ENCODE results near the gene HARBI1. TPM values are rescaled to one million over a fixed set of nuclear protein-coding genes. Genes with fewer than 3 reads are reported as not detected.

The HARBI1 gene
- total and polyA plus RNA-seq, 9 donors: 1.3 to 4.9 (median 2.5) TPM

GRCh38 chr11:46643986-46644385 lies 27.0 kb upstream of the HARBI1 start:
- no peak overlapping the region for H3K4me3 ChIP-seq
- intact Hi-C loops (cut with DNase I): no loop called here
- TF ChIP-seq, protein P1, sequence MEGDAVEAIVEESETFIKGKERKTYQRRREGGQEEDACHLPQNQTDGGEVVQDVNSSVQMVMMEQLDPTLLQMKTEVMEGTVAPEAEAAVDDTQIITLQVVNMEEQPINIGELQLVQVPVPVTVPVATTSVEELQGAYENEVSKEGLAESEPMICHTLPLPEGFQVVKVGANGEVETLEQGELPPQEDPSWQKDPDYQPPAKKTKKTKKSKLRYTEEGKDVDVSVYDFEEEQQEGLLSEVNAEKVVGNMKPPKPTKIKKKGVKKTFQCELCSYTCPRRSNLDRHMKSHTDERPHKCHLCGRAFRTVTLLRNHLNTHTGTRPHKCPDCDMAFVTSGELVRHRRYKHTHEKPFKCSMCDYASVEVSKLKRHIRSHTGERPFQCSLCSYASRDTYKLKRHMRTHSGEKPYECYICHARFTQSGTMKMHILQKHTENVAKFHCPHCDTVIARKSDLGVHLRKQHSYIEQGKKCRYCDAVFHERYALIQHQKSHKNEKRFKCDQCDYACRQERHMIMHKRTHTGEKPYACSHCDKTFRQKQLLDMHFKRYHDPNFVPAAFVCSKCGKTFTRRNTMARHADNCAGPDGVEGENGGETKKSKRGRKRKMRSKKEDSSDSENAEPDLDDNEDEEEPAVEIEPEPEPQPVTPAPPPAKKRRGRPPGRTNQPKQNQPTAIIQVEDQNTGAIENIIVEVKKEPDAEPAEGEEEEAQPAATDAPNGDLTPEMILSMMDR (IDR thresholded peaks at IDR 0.05): no peak
- TF ChIP-seq EP300 (IDR thresholded peaks at IDR 0.05) (no peak), POLR2A (IDR thresholded peaks at IDR 0.05) (no peak)
- no peaks in the 10 kb centered on the region for H3K9me3 ChIP-seq
- H3K27me3 ChIP-seq: no peaks in the 10 kb centered on the region
- H3K27ac ChIP-seq: no peak overlapping the region
- H3K4me1 ChIP-seq (ENCODE audit: insufficient read depth): peaks cover 3% of the 10 kb centered on the region
- DNase-seq: no peak
- no peaks in the 10 kb centered on the region for H3K36me3 ChIP-seq

GRCh38 chr11:46643531-46643930 lies 26.5 kb upstream of the HARBI1 start:
- Histone ChIP-seq H3K9me3 (no peaks in the 10 kb centered on the region), H3K27me3 (no peaks in the 10 kb centered on the region), H3K27ac (no peak overlapping the region), H3K4me1 (ENCODE audit: insufficient read depth) (peaks cover 2% of the 10 kb centered on the region), H3K4me3 (no peak overlapping the region), H3K36me3 (no peaks in the 10 kb centered on the region)
- TF ChIP-seq EP300 (IDR thresholded peaks at IDR 0.05): no peak
- no peak for TF ChIP-seq POLR2A (IDR thresholded peaks at IDR 0.05)
- TF ChIP-seq, protein P1 (IDR thresholded peaks at IDR 0.05): no peak
- intact Hi-C loops (cut with DNase I): no loop called here
- 92 to 96% (median 94%) methylated on average over 3 of the region's 3 CpGs for WGBS, 3 donors
- DNase-seq: no peak

DNA sequence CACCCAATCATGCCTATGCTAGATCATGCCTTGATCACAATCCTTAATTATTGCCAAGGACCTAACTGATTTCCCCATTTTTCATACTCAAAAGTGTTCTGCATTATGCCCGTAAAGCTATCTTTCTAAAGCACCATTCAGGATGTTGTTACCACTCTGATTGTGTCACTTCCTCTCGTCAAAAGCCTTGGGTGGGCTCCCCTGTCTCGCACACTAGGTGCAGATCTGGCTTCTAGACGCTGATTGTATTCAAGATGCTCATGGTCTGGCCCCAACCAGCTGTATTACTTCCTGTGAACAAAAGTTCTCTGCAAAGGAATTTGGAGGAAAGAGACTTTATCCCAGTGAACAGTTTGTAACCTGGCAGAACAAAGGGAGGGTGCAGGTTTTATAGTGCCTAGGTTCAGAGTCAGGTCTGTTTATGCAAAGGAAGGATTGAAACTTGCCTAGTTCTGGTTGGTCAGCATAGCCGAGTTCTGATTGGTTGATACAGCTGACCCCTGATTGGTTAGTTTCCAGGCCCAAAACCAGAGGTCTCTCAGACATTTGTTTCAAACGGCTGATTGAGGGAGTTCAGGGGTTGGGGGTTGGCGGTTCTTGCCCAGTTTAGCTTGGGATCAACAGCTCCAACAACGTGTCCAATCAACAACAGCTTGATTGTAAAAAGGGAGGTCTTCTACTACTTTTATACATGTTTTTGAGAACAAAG lies 25.8 kb upstream of the HARBI1 start:
- H3K9me3 ChIP-seq: no peaks in the 10 kb centered on the region
- H3K4me1 ChIP-seq (ENCODE audit: insufficient read depth): no peaks in the 10 kb centered on the region
- intact Hi-C loops (cut with DNase I): no loop called here
- 94 to 96% (median 95%) methylated on average over 8 of the region's 8 CpGs for WGBS, 3 donors
- no peak overlapping the region for H3K4me3 ChIP-seq
- H3K27me3 ChIP-seq: no peaks in the 10 kb centered on the region
- TF ChIP-seq, protein P1 (IDR thresholded peaks at IDR 0.05): no peak
- no peak for TF ChIP-seq POLR2A (IDR thresholded peaks at IDR 0.05)
- TF ChIP-seq EP300 (IDR thresholded peaks at IDR 0.05): no peak
- no peaks in the 10 kb centered on the region for H3K36me3 ChIP-seq
- no peak for DNase-seq
- H3K27ac ChIP-seq: no peak overlapping the region

DNA sequence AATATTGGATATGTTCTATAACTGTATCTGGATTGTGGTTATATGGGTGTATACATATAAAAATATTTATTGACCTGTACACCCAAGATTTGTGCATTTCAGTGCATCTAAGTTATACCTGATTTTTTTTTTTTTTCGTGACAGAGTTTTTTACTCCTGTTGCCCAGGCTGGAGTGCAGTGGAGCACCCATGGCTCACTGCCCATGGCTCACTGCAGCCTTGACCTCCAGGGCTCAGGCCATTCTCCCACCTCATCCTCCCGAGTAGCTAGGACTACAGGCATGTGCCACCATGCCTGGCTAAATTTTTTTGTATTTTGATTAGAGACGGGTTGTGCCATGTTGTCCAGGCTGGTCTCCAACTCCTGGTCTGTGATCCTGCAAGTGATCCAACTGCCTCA lies 24.6 kb upstream of the HARBI1 start:
- Histone ChIP-seq H3K4me3 (no peak overlapping the region), H3K4me1 (ENCODE audit: insufficient read depth) (no peaks in the 10 kb centered on the region), H3K27me3 (no peaks in the 10 kb centered on the region), H3K36me3 (no peaks in the 10 kb centered on the region), H3K27ac (no peak overlapping the region), H3K9me3 (no peaks in the 10 kb centered on the region)
- 62 to 79% (median 72%) methylated on average over 3 of the region's 3 CpGs for WGBS, 3 donors
- no peak for DNase-seq
- TF ChIP-seq EP300 (IDR thresholded peaks at IDR 0.05): no peak
- TF ChIP-seq, protein P1 (IDR thresholded peaks at IDR 0.05): no peak
- TF ChIP-seq POLR2A (IDR thresholded peaks at IDR 0.05): no peak
- intact Hi-C loops (cut with DNase I): no loop called here
